ENCODE data around the gene UPK1B. TPM values are rescaled to one million over a fixed set of nuclear protein-coding genes. Genes with fewer than 3 reads are reported as not detected.
"Not testable (repeated sequence)": the region's sequence is repeated elsewhere in the genome, so short reads cannot be mapped to it uniquely, and the experiment has no call there.

Gene UPK1B
- total RNA-seq, 1 donor from 2014 or later, result 0.77 TPM

DNA sequence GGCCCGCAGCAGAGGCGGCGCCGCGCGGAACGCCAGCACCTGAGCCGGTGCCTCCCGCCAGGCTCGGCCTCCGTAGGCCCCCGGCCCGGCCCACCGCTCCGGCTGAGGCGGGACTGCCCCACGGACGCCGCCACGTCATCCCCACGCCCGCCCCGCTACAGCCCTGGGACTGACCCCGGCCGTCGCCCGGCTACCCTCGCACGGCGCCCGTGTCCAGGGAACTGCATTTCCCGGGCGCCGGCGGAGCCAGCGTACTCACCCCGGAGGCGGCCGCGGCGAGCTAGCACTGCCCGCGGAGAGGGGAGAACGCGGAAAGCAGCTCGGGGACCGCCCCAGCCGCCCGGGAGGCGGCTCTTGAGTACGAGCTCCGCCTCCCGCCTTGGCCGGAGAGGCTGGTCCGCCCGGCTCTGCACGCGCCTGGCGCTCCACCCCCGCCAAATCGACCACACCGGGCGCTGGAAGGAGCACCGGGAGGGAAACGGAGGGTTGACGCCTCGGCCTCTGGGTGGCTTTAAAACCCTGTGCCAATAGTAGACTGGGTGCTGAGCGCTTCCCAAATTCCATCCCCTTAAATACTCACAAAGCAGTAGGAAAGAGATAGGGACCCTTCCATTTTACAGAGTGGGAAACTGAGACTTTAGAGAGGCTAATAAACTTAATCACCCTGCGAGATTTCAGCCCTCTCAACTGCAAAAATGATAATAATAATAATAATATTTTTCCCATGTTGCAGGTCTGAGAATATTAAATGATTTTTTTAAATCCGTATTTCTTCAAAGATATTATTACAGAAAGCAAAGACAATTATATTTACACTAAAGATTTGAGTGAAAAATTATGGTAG is 67.4 kb downstream of the UPK1B start, which contains the start of gene B4GALT4:
B4GALT4 (minus strand) TSS at position 288 of the 844 bp plus-strand sequence. CDS start 10,779 bp downstream, outside the sequence.
- intact Hi-C loops (cut with micrococcal nuclease), result no loop called here
- ATAC-seq (peak; percentile 96), DNase-seq (peak; percentile 93)

DNA sequence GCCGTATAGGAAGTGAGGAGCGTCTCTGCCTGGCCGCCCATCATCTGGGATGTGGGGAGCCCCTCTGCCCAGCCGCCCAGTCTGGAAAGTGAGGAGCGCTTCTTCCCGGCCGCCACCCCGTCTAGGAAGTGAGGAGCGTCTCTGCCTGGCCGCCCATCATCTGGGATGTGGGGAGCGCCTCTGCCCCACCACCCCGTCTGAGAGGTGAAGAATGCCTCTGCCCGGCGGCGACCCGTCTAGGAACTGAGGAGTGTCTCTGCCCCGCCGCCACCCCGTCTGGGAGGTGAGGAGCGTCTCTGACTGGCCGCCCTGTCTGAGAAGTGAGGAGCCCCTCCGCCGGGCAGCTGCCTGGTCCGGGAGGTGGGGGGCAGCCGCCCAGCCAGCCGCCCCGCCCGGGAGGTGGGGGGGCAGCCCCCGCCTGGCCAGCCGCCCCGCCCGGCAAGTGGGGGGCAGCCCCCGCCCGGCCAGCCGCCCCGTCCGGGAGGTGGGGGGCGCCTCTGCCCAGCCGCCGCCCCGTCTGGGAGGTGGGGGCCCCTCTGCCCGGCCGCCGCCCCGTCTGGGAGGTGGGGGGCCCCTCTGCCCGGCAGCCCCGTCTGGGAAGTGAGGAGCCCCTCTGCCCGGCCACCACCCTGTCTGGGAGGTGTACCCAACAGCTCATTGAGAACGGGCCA is 69.1 kb downstream of the UPK1B start:
- DNase-seq, result not testable (repeated sequence)

DNA sequence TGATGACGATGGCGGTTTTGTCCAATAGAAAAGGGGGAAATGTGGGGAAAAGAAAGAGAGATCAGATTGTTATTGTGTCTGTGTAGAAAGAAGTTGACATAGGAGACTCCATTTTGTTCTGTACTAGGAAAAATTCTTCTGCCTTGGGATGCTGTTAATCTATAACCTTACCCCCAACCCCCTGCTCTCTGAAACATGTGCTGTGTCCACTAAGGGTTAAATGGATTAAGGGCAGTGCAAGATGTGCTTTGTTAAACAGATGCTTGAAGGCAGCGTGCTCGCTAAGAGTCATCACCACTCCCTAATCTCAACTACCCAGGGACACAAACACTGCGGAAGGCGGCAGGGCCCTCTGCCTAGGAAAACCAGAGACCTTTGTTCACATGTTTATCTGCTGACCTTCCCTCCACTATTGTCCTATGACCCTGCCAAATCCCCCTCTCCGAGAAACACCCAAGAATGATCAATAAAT is 69.7 kb downstream of the UPK1B start:
- intact Hi-C loops (cut with micrococcal nuclease); DNase-seq; ATAC-seq: not testable (repeated sequence)

More for the DNA sequence above, 69.1 kb downstream of the UPK1B start:
- intact Hi-C loops (cut with micrococcal nuclease); ATAC-seq: not testable (repeated sequence)

DNA sequence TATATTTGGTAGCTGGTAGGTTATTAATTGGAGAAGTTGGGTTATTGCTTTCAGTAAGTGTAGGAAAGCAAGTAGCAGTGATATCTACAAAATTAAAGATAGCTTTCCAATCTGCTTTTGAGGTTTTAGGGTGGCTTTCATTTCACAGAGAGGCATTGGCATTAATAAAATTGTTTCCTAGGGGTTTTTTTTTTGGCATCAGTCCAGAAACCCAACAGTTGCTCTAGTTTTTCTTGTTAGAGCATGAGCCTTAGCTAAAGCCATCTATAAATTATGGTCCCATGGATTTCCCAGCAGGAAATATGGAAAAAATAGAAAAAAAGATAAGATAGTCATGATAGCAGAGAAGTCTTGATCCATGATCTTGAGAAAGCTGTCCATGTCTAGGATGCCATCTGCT is 70.3 kb downstream of the UPK1B start:
- intact Hi-C loops (cut with micrococcal nuclease), result no loop called here
- no peak for DNase-seq
- ATAC-seq, result no peak

DNA sequence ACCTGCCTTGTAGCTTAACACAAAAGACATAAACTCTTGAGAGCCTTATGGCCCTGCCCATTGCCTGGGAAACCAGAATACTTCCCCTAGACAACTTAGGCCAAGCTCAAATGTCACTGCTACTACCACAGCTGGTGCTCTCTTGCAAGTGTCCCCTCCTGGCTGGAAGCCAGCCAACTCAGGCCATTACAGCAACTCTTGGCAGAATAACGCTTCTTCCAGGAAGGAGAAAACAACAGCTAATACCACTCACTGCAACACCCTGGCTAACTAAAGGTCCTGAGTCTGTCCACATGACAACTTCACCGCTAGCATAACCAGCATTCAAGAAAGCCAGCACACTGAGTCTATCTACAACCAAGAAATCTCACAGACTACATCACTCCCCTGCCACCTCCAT is 72.4 kb downstream of the UPK1B start:
- DNase-seq (peak; percentile 65), ATAC-seq (peak; percentile 1)
- intact Hi-C loops (cut with micrococcal nuclease), result no loop called here

Other genes starting within 250 kb of the UPK1B start
- gene IGSF11, start 138.8 kb upstream of the UPK1B start, total RNA-seq, result 1.6 TPM
- not detected for gene TEX55, start 27.4 kb upstream of the UPK1B start, total RNA-seq
- gene B4GALT4, start 67.3 kb downstream of the UPK1B start, total RNA-seq, result 11.8 TPM
- gene ARHGAP31, start 120.8 kb downstream of the UPK1B start, total RNA-seq, result 41.7 TPM

Measured in left ventricle myocardium superior (tissue), 1 donor.